ENCODE results near the gene CTNNA2. TPM values are rescaled to one million over a fixed set of nuclear protein-coding genes. Genes with fewer than 3 reads are reported as not detected.

The CTNNA2 gene
- total and polyA plus RNA-seq, 9 donors = 0.32 to 1.4 (median 0.37) TPM; not detected in 3

DNA sequence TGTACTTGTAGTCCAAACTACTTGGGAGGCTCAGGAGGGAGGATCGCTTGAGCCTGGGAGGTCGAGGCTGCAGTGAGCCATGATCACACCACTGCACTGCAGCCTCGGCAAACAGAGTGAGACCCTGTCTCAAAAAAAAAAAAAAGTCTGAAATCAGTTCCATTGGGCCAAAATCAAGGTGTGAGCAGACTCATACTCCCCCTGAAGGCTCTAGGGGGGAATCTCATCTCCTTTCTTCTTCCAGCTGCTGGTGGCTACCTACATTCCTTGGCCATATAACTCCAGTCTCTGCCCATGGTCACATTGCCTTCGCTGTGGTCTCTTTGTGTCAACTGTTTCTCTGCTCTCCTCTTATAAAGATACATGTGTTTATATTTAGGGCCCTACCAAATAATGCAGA is 557.7 kb downstream of the CTNNA2 start:
- Histone ChIP-seq H3K36me3 (no peaks in the 10 kb centered on the region), H3K27ac (no peak overlapping the region), H3K9me3 (no peaks in the 10 kb centered on the region), H3K4me3 (no peak overlapping the region), H3K4me1 (ENCODE audit: insufficient read depth) (no peaks in the 10 kb centered on the region), H3K27me3 (no peaks in the 10 kb centered on the region)
- 88 to 90% (median 90%) methylated on average over 4 of the region's 4 CpGs for WGBS, 3 donors
- no peak for DNase-seq
- TF ChIP-seq, protein P1, sequence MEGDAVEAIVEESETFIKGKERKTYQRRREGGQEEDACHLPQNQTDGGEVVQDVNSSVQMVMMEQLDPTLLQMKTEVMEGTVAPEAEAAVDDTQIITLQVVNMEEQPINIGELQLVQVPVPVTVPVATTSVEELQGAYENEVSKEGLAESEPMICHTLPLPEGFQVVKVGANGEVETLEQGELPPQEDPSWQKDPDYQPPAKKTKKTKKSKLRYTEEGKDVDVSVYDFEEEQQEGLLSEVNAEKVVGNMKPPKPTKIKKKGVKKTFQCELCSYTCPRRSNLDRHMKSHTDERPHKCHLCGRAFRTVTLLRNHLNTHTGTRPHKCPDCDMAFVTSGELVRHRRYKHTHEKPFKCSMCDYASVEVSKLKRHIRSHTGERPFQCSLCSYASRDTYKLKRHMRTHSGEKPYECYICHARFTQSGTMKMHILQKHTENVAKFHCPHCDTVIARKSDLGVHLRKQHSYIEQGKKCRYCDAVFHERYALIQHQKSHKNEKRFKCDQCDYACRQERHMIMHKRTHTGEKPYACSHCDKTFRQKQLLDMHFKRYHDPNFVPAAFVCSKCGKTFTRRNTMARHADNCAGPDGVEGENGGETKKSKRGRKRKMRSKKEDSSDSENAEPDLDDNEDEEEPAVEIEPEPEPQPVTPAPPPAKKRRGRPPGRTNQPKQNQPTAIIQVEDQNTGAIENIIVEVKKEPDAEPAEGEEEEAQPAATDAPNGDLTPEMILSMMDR (IDR thresholded peaks at IDR 0.05) = no peak
- TF ChIP-seq POLR2A (IDR thresholded peaks at IDR 0.05) (no peak), EP300 (IDR thresholded peaks at IDR 0.05) (no peak)
- intact Hi-C loops (cut with DNase I) = no loop called here

GRCh38 chr2:80071941-80072340 is 559.1 kb downstream of the CTNNA2 start:
- no peak overlapping the region for H3K27ac ChIP-seq
- DNase-seq = no peak
- no peak overlapping the region for H3K4me3 ChIP-seq
- no peaks in the 10 kb centered on the region for H3K4me1 ChIP-seq (ENCODE audit: insufficient read depth)
- intact Hi-C loops (cut with DNase I) = no loop called here
- TF ChIP-seq, protein P1 (IDR thresholded peaks at IDR 0.05) = no peak
- no peak for TF ChIP-seq POLR2A (IDR thresholded peaks at IDR 0.05)
- no peak for TF ChIP-seq EP300 (IDR thresholded peaks at IDR 0.05)
- H3K9me3 ChIP-seq = no peaks in the 10 kb centered on the region
- H3K36me3 ChIP-seq = no peaks in the 10 kb centered on the region
- 86 to 95% (median 94%) methylated on average over 2 of the region's 2 CpGs for WGBS, 3 donors
- no peaks in the 10 kb centered on the region for H3K27me3 ChIP-seq

DNA sequence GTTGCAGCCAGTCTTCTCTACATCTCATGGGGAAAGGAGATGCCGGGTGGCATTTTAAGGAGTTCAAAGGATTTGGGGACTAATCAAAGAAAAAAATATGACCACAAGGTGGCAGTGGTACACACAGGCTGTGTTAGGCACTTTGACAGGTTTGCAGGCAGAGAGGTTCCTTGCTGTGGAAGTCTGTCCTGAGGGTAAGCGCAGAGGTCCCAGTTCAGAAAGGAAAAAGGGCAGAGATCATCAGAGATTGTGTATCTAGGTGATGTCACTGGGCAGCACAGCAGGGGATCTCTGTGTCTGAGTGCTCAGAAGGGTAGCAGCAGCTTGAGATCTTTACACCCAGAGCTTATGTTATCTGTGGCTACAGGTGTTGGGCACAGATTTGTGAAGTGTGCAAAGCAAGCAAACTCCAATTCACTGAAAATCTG is 560.3 kb downstream of the CTNNA2 start:
- WGBS, 3 donors = 18 to 24% (median 20%) methylated on average over 2 of the region's 2 CpGs

GRCh38 chr2:80074321-80075070 is 561.6 kb downstream of the CTNNA2 start:
- DNase-seq = no peak
- Histone ChIP-seq H3K9me3 (no peaks in the 10 kb centered on the region), H3K36me3 (no peaks in the 10 kb centered on the region), H3K4me1 (ENCODE audit: insufficient read depth) (no peaks in the 10 kb centered on the region), H3K27ac (no peak overlapping the region), H3K4me3 (no peak overlapping the region), H3K27me3 (no peaks in the 10 kb centered on the region)
- WGBS, 3 donors = 50 to 55% (median 51%) methylated on average over 5 of the region's 5 CpGs
- intact Hi-C loops (cut with DNase I) = no loop called here
- TF ChIP-seq EP300 (IDR thresholded peaks at IDR 0.05) = no peak
- TF ChIP-seq, protein P1 (IDR thresholded peaks at IDR 0.05) = no peak
- TF ChIP-seq POLR2A (IDR thresholded peaks at IDR 0.05) = no peak

More for the DNA sequence above, 560.3 kb downstream of the CTNNA2 start:
- no peaks in the 10 kb centered on the region for H3K4me1 ChIP-seq (ENCODE audit: insufficient read depth)
- H3K4me3 ChIP-seq = no peak overlapping the region
- H3K27me3 ChIP-seq = no peaks in the 10 kb centered on the region
- no peaks in the 10 kb centered on the region for H3K9me3 ChIP-seq
- H3K36me3 ChIP-seq = no peaks in the 10 kb centered on the region
- no peak for DNase-seq
- intact Hi-C loops (cut with DNase I) = no loop called here
- no peak overlapping the region for H3K27ac ChIP-seq
- TF ChIP-seq, protein P1 (IDR thresholded peaks at IDR 0.05) = no peak
- TF ChIP-seq POLR2A (IDR thresholded peaks at IDR 0.05) (no peak), EP300 (IDR thresholded peaks at IDR 0.05) (no peak)
